ENCODE data around the gene ITGB4. TPM values are rescaled to one million over a fixed set of nuclear protein-coding genes. Genes with fewer than 3 reads are reported as not detected.

The ITGB4 gene
- polyA plus RNA-seq, 3 donors from 2014 or later: 0.24 TPM; not detected in 2

DNA sequence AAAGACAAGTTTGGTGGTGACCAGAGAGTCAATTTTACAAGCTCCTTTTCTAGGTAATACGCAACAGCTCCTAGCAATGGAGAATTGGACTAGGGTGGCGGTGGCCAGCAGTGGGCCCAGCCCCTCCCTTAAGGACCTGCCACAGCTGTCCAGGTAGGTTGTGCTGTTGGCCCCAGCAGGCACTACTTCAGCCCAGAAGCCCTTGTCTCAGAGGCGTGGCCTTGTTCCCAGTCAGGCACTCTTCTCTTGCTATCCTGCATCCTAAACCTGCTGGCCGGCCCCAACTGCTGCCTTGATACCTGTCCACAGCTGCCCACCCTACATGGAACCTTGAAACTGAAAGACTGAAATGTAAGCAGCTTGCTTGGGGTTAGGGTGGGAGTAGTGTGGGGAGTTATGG, 44.7 kb downstream of the ITGB4 start:
- no peak for DNase-seq
- peak overlapping the region in 4 of 6 donors; percentile 16 to 73 (median 44) for H3K27ac Mint-ChIP-seq
- peak overlapping the region; percentile 39 to 78 (median 63) for H3K4me3 Mint-ChIP-seq
- no peaks in the 10 kb centered on the region for H3K36me3 Mint-ChIP-seq
- H3K27me3 Mint-ChIP-seq (ENCODE audit: low read depth in 3 of 3): no peaks in the 10 kb centered on the region
- peaks cover 6 to 15% of the 10 kb centered on the region in 2 donors for H3K4me1 Mint-ChIP-seq
- H3K9me3 Mint-ChIP-seq: no peaks in the 10 kb centered on the region

DNA sequence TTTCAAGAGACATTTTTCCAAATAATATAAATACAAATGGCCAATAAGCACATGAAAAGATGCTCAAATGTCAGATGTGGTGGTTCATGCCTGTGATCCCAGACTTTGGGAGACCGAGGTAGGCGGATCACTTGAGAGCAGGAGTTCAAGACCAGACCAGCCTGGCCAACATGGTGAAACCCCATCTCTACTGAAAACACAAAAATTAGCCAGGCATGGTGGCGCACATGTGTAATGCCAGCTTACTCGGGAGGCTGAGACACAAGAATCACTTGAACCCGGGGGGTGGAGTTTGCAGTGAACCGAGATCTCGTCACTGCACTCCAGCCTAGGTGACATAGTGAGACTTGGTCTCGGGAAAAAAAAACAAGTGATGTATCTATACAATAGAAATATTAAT, 46.6 kb downstream of the ITGB4 start:
- no peak for DNase-seq
- Mint-ChIP-seq H3K4me3 (no peak overlapping the region), H3K36me3 (no peaks in the 10 kb centered on the region)

DNA sequence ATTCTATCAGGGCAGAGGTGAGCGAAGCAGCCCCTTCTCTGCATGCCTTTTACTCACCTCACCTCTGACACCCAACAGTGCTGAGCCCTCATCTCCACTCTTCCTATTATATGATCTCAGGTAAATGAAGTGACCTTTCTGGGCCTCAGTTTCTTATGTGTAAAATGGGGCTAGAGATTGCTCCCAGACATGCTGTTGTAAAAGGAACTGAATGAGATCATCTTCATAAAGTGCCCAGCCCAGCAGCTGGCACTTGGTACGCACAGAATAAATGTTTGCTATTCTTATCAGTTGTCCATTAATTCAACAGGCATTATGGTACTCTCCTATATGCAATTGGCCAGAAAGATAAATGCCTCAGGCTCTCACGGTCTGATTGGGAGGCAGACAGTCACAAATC, 48.3 kb downstream of the ITGB4 start:
- Mint-ChIP-seq H3K4me3 (no peak overlapping the region), H3K27me3 (ENCODE audit: low read depth in 3 of 3) (peaks cover 2 to 7% (median 6%) of the 10 kb centered on the region in 3 donors), H3K27ac (no peak overlapping the region), H3K4me1 (peaks cover 5% of the 10 kb centered on the region in 2 donors), H3K36me3 (no peaks in the 10 kb centered on the region), H3K9me3 (no peaks in the 10 kb centered on the region)
- no peak for DNase-seq

More for the DNA sequence above, 46.6 kb downstream of the ITGB4 start:
- peaks cover 6 to 13% of the 10 kb centered on the region in 2 donors for H3K4me1 Mint-ChIP-seq
- no peaks in the 10 kb centered on the region for H3K27me3 Mint-ChIP-seq (ENCODE audit: low read depth in 3 of 3)
- H3K9me3 Mint-ChIP-seq: no peaks in the 10 kb centered on the region
- no peak overlapping the region for H3K27ac Mint-ChIP-seq

DNA sequence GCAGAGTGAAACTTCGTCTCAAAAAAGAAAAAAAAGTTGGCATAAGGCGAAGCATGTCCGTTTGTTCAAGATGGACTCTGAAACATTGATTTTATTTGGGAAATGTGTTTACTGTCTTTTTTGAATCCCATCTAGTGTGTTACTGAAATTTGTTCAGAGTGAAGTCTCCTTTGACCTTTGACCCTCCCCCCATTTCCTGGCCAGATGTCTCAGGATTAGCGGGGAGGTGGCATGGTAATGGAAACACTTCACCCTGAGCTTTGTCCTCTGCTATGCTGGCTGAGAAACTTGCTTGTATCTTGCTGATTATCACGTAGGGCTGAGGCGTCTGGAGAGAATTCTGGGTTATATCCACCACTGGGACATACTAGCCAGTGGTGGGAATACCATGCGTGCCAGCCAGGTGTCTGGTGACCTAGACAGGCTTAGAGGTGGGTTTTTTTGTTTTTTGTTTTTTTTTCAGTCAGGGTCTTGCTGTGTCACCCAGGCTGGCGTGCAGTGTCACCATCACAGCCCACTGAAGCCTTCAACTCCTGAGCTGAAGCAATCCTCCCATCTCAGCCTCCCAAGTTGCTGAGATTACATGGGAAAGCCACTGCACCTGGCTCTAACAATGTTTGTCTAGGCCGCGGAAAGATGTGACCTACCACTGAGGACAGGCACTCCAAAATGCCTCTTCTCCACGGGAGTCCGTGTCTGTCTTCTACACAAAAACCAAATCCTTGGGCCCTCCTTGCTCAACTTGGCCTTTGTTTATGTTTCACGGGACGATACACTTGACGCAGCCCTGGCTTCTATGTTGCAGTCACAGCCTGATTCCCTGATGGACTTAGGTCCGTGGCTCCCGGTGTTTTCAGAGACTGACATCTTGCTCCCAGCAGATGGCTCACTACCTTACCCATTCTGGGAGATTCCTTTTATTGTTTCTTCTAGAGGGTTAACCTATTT, 50.3 kb downstream of the ITGB4 start:
- no peak overlapping the region for H3K4me3 Mint-ChIP-seq
- DNase-seq: no peak
- H3K9me3 Mint-ChIP-seq: no peaks in the 10 kb centered on the region
- H3K4me1 Mint-ChIP-seq: peaks cover 20 to 23% of the 10 kb centered on the region in 2 donors
- H3K27ac Mint-ChIP-seq: no peak overlapping the region
- peaks cover under 1 to 10% (median 5%) of the 10 kb centered on the region in 3 donors for H3K36me3 Mint-ChIP-seq
- H3K27me3 Mint-ChIP-seq (ENCODE audit: low read depth in 3 of 3): peaks cover 10 to 20% (median 15%) of the 10 kb centered on the region in 3 donors

GRCh38 chr17:75773121-75773807, 52.0 kb downstream of the ITGB4 start:
- Mint-ChIP-seq H3K27ac (peak overlapping the region in 2 of 6 donors; percentile 24 to 50), H3K9me3 (peaks cover 0 to 1% (median 0%) of the 10 kb centered on the region in 6 donors), H3K27me3 (ENCODE audit: low read depth in 3 of 3) (peaks cover 21 to 35% (median 22%) of the 10 kb centered on the region in 3 donors), H3K4me1 (peaks cover 37 to 38% of the 10 kb centered on the region in 2 donors), H3K36me3 (peaks cover 16 to 27% (median 19%) of the 10 kb centered on the region in 3 donors), H3K4me3 (no peak overlapping the region)
- no peak for DNase-seq

- Mint-ChIP-seq H3K4me3 (no peak overlapping the region), H3K4me1 (peaks cover 43% of the 10 kb centered on the region in 2 donors), H3K27me3 (ENCODE audit: low read depth in 3 of 3) (peaks cover 28 to 42% (median 29%) of the 10 kb centered on the region in 3 donors), H3K9me3 (peaks cover 0 to 1% (median 0%) of the 10 kb centered on the region in 6 donors), H3K36me3 (peaks cover 22 to 33% (median 26%) of the 10 kb centered on the region in 3 donors), H3K27ac (peak overlapping the region in 4 of 6 donors; percentile 43 to 69 (median 52))
- no peak for DNase-seq
Measured at GRCh38 chr17:75773808-75774470, 52.7 kb downstream of the ITGB4 start.

GRCh38 chr17:75774471-75774990, 53.3 kb downstream of the ITGB4 start:
- Mint-ChIP-seq H3K9me3 (peaks cover 0 to 2% (median under 1%) of the 10 kb centered on the region in 6 donors), H3K27ac (peak overlapping the region; percentile 40 to 69 (median 56)), H3K4me3 (peak overlapping the region in 1 of 5 donors; percentile 17), H3K36me3 (peaks cover 24 to 34% (median 27%) of the 10 kb centered on the region in 3 donors), H3K4me1 (peaks cover 43% of the 10 kb centered on the region in 2 donors), H3K27me3 (ENCODE audit: low read depth in 3 of 3) (peaks cover 30 to 44% (median 34%) of the 10 kb centered on the region in 3 donors)
- DNase-seq: no peak

GRCh38 chr17:75774991-75775668, 53.9 kb downstream of the ITGB4 start:
- peak overlapping the region; percentile 26 to 100 (median 98) for H3K4me3 Mint-ChIP-seq
- peak overlapping the region; percentile 81 to 98 (median 91) for H3K27ac Mint-ChIP-seq
- H3K27me3 Mint-ChIP-seq (ENCODE audit: low read depth in 3 of 3): peaks cover 35 to 49% (median 40%) of the 10 kb centered on the region in 3 donors
- H3K9me3 Mint-ChIP-seq: peaks cover 0 to 7% (median 3%) of the 10 kb centered on the region in 6 donors
- peaks cover 25 to 38% (median 32%) of the 10 kb centered on the region in 3 donors for H3K36me3 Mint-ChIP-seq
- peaks cover 48 to 49% of the 10 kb centered on the region in 2 donors for H3K4me1 Mint-ChIP-seq
- peak in 2 of 3 donors; percentile 18 to 26 for DNase-seq

DNA sequence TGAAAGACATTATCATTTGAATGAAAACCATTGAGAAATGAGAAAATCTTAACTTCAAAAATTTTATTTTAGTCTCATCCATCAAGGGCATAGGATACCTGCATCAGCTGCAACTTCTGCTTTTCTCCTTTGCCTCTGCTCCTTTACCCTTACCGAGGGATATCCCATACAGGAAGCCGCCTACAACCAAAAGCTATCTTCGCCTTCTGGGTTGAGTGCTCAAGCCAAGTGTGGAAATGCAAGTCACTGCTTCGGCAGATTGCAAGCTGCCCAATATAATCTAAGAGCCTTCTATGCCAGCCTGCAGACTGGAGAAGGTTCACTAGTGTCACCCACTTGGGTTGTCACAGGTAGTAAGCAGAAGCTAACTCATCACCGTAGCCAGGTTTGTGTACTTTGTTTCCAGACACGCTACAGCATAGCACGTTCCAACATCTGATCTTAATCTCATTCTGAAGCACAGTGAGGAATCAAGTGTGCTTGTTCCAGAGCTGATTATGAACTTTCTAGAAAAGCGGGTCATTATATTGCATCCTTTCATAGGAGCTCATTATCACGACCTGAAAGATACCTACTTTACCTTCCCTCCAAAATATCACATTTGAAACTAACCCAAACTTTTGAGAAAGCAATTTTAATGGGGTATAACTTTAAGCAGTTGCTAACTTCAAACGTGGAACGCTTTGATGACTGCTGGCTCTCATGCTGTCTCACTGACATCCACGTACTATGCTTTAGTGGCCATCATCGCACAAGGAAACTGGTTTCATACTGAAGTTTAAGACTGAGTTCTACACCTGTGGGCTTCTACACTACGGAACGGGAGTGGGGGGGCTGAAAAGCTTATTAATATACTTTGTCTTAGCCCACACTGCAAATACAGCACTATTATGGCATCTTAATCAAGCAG, 55.4 kb downstream of the ITGB4 start:
- Mint-ChIP-seq H3K4me3 (peak overlapping the region; percentile 97 to 100 (median 98)), H3K27ac (peak overlapping the region; percentile 77 to 98 (median 92)), H3K4me1 (peaks cover 49 to 55% of the 10 kb centered on the region in 2 donors), H3K27me3 (ENCODE audit: low read depth in 3 of 3) (peaks cover 35 to 49% (median 40%) of the 10 kb centered on the region in 3 donors), H3K9me3 (peaks cover 0 to 7% (median 3%) of the 10 kb centered on the region in 6 donors), H3K36me3 (peaks cover 25 to 38% (median 32%) of the 10 kb centered on the region in 3 donors)
- peak; percentile 22 to 38 (median 26) for DNase-seq

GRCh38 chr17:75777296-75777922, 56.1 kb downstream of the ITGB4 start:
- DNase-seq: peak in 1 of 3 donors; percentile 15
- H3K27me3 Mint-ChIP-seq (ENCODE audit: low read depth in 3 of 3): peaks cover 35 to 49% (median 40%) of the 10 kb centered on the region in 3 donors
- H3K4me3 Mint-ChIP-seq: peak overlapping the region; percentile 97 to 100 (median 98)
- H3K9me3 Mint-ChIP-seq: peaks cover 0 to 7% (median 3%) of the 10 kb centered on the region in 6 donors
- H3K4me1 Mint-ChIP-seq: peaks cover 51 to 55% of the 10 kb centered on the region in 2 donors
- H3K36me3 Mint-ChIP-seq: peaks cover 25 to 38% (median 32%) of the 10 kb centered on the region in 3 donors
- peak overlapping the region; percentile 91 to 98 (median 93) for H3K27ac Mint-ChIP-seq

Data from immature natural killer cell (primary cell).